IMR-90 (cell line): ENCODE data around the gene SH3BP4. TPM values are rescaled to one million over a fixed set of nuclear protein-coding genes. Genes with fewer than 3 reads are reported as not detected.

Source experiments
- ATAC-seq: fragments of 200-7000 bp; cut with Tn5 transposase; 2 replicates; pipeline ENCODE4 v1.9.1; 2020; ENCODE audit warnings: low read depth, mild to moderate bottlenecking, moderate library complexity
- BruUV-seq: library from RNA; stranded (reverse); fragments of 400-500 nt; replicated peaks from 2 replicates; lab custom pipeline; 2021; lab: Mats Ljungman, UMichigan
- CTCF ChIA-PET: fragments of 300-600 bp; formaldehyde crosslinking; extraction: SDS; loops from one replicate; lab custom pipeline; 2021; ENCODE audit warnings: antibody characterized with exemption; lab: Yijun Ruan, JAX
- POLR2A ChIA-PET: fragments of 300-600 bp; sonication (Branson Sonifier 250); formaldehyde crosslinking; loops from one replicate; lab custom pipeline; 2022; ENCODE audit warnings: antibody characterized with exemption; ENCODE audit not compliant: unreplicated experiment; lab: Charles Lee
- DNase-seq: peaks from one replicate; pipeline ENCODE4 v3.0.0; 2013
- H2AFZ ChIP-seq: replicated peaks from 2 replicates; pipeline ENCODE3; 2013; ENCODE audit warnings: low read length, mild to moderate bottlenecking; ENCODE audit not compliant: poor library complexity
- H2AK5ac ChIP-seq: 2 replicates; pipeline ENCODE4 v1.6.1; 2013; ENCODE audit warnings: low read depth, low read length, inconsistent platforms
- H2AK9ac ChIP-seq: replicated peaks from 2 replicates; pipeline ENCODE3; 2013; ENCODE audit warnings: mild to moderate bottlenecking, low read depth, low read length, moderate library complexity; ENCODE audit not compliant: poor library complexity
- H2BK120ac ChIP-seq: 2 replicates; pipeline ENCODE4 v1.6.1; 2013; ENCODE audit warnings: low read depth, low read length, inconsistent platforms
- H2BK15ac ChIP-seq: 3 replicates; pipeline ENCODE4 v1.6.1; 2013; ENCODE audit warnings: low read depth, low read length, inconsistent platforms
- H2BK20ac ChIP-seq: 2 replicates; pipeline ENCODE4 v1.6.1; 2013; ENCODE audit warnings: low read depth, mild to moderate bottlenecking, inconsistent platforms, low read length, moderate library complexity
- H2BK5ac ChIP-seq: 2 replicates; pipeline ENCODE4 v1.6.1; 2013; ENCODE audit warnings: mild to moderate bottlenecking, low read depth, low read length, inconsistent platforms; ENCODE audit not compliant: poor library complexity, severe bottlenecking
- H3K14ac ChIP-seq: replicated peaks from 2 replicates; pipeline ENCODE4 v1.6.1; 2013; ENCODE audit warnings: low read depth, low read length, inconsistent platforms
- H3K18ac ChIP-seq: 2 replicates; pipeline ENCODE4 v1.6.1; 2013; ENCODE audit warnings: low read depth, low read length, control low read depth
- H3K23ac ChIP-seq: 2 replicates; pipeline ENCODE4 v1.6.1; 2013; ENCODE audit warnings: low read depth, low read length, inconsistent platforms
- H3K27ac ChIP-seq: 2 replicates; pipeline ENCODE4 v1.5.1; 2013; ENCODE audit warnings: mild to moderate bottlenecking, control low read depth, low read length; ENCODE audit not compliant: insufficient read depth
- H3K27me3 ChIP-seq: 2 replicates; pipeline ENCODE4 v1.6.1; 2013; ENCODE audit warnings: low read length; ENCODE audit not compliant: control insufficient read depth, insufficient read depth
- H3K36me3 ChIP-seq: 2 replicates; pipeline ENCODE4 v1.6.1; 2013; ENCODE audit warnings: low read length, mixed read lengths; ENCODE audit not compliant: control insufficient read depth, insufficient read depth
- H3K4ac ChIP-seq: 2 replicates; pipeline ENCODE4 v1.6.1; 2013; ENCODE audit warnings: low read depth, low read length, inconsistent platforms
- H3K4me1 ChIP-seq: 2 replicates; pipeline ENCODE4 v1.6.1; 2013; ENCODE audit warnings: low read length, mixed read lengths; ENCODE audit not compliant: control insufficient read depth, insufficient read depth
- H3K4me2 ChIP-seq: 2 replicates; pipeline ENCODE4 v1.6.1; 2013; ENCODE audit warnings: low read depth, mild to moderate bottlenecking, control low read depth, low read length, moderate library complexity
- H3K4me3 ChIP-seq: 2 replicates; pipeline ENCODE4 v1.5.1; 2013; ENCODE audit warnings: low read depth, mild to moderate bottlenecking, control low read depth, low read length, moderate library complexity; ENCODE audit not compliant: insufficient read depth
- H3K56ac ChIP-seq: 2 replicates; pipeline ENCODE4 v1.6.1; 2013; ENCODE audit warnings: low read length, inconsistent platforms; ENCODE audit not compliant: insufficient read depth; ENCODE audit errors: extremely low read depth
- H3K79me1 ChIP-seq, 2 experiments: 2 replicates each; pipeline ENCODE4 v1.6.1; 2013; ENCODE audit warnings: low read length in 2 of 2, inconsistent platforms in 1 of 2, low read depth in 1 of 2
- H3K9ac ChIP-seq: 2 replicates; pipeline ENCODE4 v1.6.1; 2013; ENCODE audit warnings: low read depth, low read length, control low read depth
- H3K9me1 ChIP-seq: 2 replicates; pipeline ENCODE4 v1.6.1; 2013; ENCODE audit warnings: low read length, inconsistent platforms; ENCODE audit not compliant: insufficient read depth
- H3K9me3 ChIP-seq: 2 replicates; pipeline ENCODE4 v1.6.1; 2013; ENCODE audit warnings: low read length; ENCODE audit not compliant: control insufficient read depth, insufficient read depth
- H4K20me1 ChIP-seq: 2 replicates; pipeline ENCODE4 v1.6.1; 2013; ENCODE audit warnings: low read length, inconsistent platforms; ENCODE audit not compliant: insufficient read depth
- H4K5ac ChIP-seq: 2 replicates; pipeline ENCODE4 v1.6.1; 2013; ENCODE audit warnings: mild to moderate bottlenecking, low read depth, low read length, control low read depth
- H4K8ac ChIP-seq, 2 experiments: 2 replicates each; pipeline ENCODE4 v1.6.1; 2013; ENCODE audit warnings: low read depth in 2 of 2, low read length in 2 of 2, control low read depth in 1 of 2, inconsistent platforms in 1 of 2
- H4K91ac ChIP-seq: 2 replicates; pipeline ENCODE4 v1.6.1; 2013; ENCODE audit warnings: low read depth, low read length, inconsistent platforms; ENCODE audit not compliant: insufficient read depth
- BHLHE40 ChIP-seq: fragments of 150-350 bp; IDR thresholded peaks from 2 replicates; pipeline ENCODE4 v1.6.1; 2016; ENCODE audit warnings: mild to moderate bottlenecking, low read depth, low read length
- CEBPB ChIP-seq: IDR thresholded peaks from 2 replicates; pipeline ENCODE4 v1.6.1; 2012; ENCODE audit warnings: low read depth, low read length, improper control_type of control experiment
- CHD1 ChIP-seq: IDR thresholded peaks from 2 replicates; pipeline ENCODE4 v1.6.1; 2012; ENCODE audit warnings: low read depth, low read length, improper control_type of control experiment
- FOS ChIP-seq: fragments of 150-350 bp; IDR thresholded peaks from 2 replicates; pipeline ENCODE4 v1.6.1; 2016; ENCODE audit warnings: low read depth, low read length
- MAFK ChIP-seq: IDR thresholded peaks from 2 replicates; pipeline ENCODE4 v1.6.1; 2012; ENCODE audit warnings: low read depth, low read length, improper control_type of control experiment
- MAZ ChIP-seq: IDR thresholded peaks from 2 replicates; pipeline ENCODE4 v1.6.1; 2012; ENCODE audit warnings: low read depth, mild to moderate bottlenecking, low read length, improper control_type of control experiment, moderate library complexity, borderline replicate concordance
- MXI1 ChIP-seq: IDR thresholded peaks from 2 replicates; pipeline ENCODE4 v1.6.1; 2012; ENCODE audit warnings: low read depth, mild to moderate bottlenecking, low read length, moderate library complexity, borderline replicate concordance
- NFE2L2 ChIP-seq: fragments of 150-350 bp; IDR thresholded peaks from 2 replicates; pipeline ENCODE4 v1.6.1; 2016; ENCODE audit warnings: low read depth, mild to moderate bottlenecking, low read length
- POLR2A ChIP-seq: IDR thresholded peaks from 2 replicates; pipeline ENCODE4 v1.6.1; 2012; ENCODE audit warnings: mild to moderate bottlenecking, low read depth, low read length
- RAD21 ChIP-seq: IDR thresholded peaks from 2 replicates; pipeline ENCODE4 v1.6.1; 2012; ENCODE audit warnings: low read length, improper control_type of control experiment
- RCOR1 ChIP-seq: IDR thresholded peaks from 2 replicates; pipeline ENCODE4 v1.6.1; 2012; ENCODE audit warnings: mild to moderate bottlenecking, low read length, improper control_type of control experiment; ENCODE audit not compliant: insufficient replicate concordance
- RFX5 ChIP-seq: IDR thresholded peaks from 2 replicates; pipeline ENCODE4 v1.8.0; 2012; ENCODE audit warnings: low read depth, mild to moderate bottlenecking, low read length, moderate library complexity
- SMC3 ChIP-seq: fragments of 150-350 bp; IDR thresholded peaks from 2 replicates; pipeline ENCODE4 v1.6.1; 2016; ENCODE audit warnings: low read depth, mild to moderate bottlenecking, antibody characterized with exemption, low read length, moderate library complexity
- WGBS, 2 experiments: methylation state at CpG; one replicate each; pipeline versions ENCODE4 v1.1.5 to v1.1.7; 2013; ENCODE audit warnings: missing lambda C conversion rate in 2 of 2; ENCODE audit not compliant: insufficient read length in 1 of 2; ENCODE audit errors: extremely low coverage in 2 of 2; 5-methylcytosine and 5-hydroxymethylcytosine counted together
- dilution Hi-C: fragments of 300-500 bp; cut with HindIII; formaldehyde crosslinking; loops from one replicate; pipeline ENCODE4 v1.14.3; 2018; ENCODE audit warnings: low sequenced_read_pairs; ENCODE audit not compliant: unreplicated experiment
- in situ Hi-C: fragments of 300-500 bp; cut with MboI; formaldehyde crosslinking; loops from 3 replicates; pipeline ENCODE4 v1.14.3; 2019; ENCODE audit warnings: low sequenced_read_pairs, inconsistent platforms, mixed read lengths
- intact Hi-C: fragments of 100-400 bp; cut with micrococcal nuclease; formaldehyde crosslinking; loops from 2 replicates; pipeline ENCODE4 v1.10.0; 2022
- polyA plus RNA-seq, 3 experiments: library from polyadenylated mRNA; depleted of rRNA; stranded (reverse); fragments of >200 nt; gene quantifications; 2 replicates each; pipeline ENCODE4 v1.2.3, GENCODE V29; 2012; ENCODE audit warnings: low replicate concordance in 1 of 3
- total RNA-seq: library from RNA; depleted of rRNA; stranded (reverse); fragments of >200 nt; gene quantifications from 2 replicates; pipeline ENCODE4 v1.2.3, GENCODE V29; 2012
- TF ChIP-seq, protein P1 (sequence below): conservative IDR thresholded peaks from 2 replicates; pipeline ENCODE4 v1.5.1; 2012; ENCODE audit warnings: mild to moderate bottlenecking, low read depth, low read length, improper control_type of control experiment
- TF ChIP-seq, protein P2 (sequence below): fragments of 150-350 bp; IDR thresholded peaks from 2 replicates; pipeline ENCODE4 v1.6.1; 2016; ENCODE audit warnings: low read depth, mild to moderate bottlenecking, low read length, moderate library complexity, borderline replicate concordance
- TF ChIP-seq, protein P3 (sequence below): fragments of 150-350 bp; IDR thresholded peaks from 2 replicates; pipeline ENCODE4 v1.6.1; 2017; ENCODE audit warnings: mild to moderate bottlenecking, antibody characterized with exemption, low read length, low read depth

Gene SH3BP4
- total and polyA plus RNA-seq, 2 of the 4 experiments (the other 2 are of a cell fraction) = 104 to 122 TPM

DNA sequence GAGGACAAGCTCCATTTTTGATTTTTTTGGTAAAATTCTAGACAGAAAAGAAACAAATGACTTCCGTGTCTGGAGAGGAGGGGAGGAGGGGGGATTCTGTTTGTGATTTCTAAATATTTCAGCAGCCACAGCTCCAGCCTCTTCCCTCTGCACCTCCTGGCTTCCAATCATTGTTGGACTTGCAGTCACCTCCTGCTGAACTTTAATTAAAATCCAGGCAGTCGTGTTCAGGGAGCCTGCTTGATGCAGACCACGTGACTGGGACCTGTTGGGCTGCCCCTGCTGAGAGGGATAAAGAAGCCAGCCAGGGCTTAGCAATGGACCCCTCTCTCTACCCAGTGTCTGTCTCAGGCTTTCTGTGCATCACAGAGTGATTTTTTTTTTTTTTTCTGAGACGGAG is 115.1 kb downstream of the SH3BP4 start:
- Histone ChIP-seq H2BK15ac (no peak overlapping the region), H3K23ac (no peak overlapping the region), H3K27me3 (0 out of 2 replicates have a peak, but pooled peaks cover 2% of the 10 kb centered on the region), H3K9ac (no peak overlapping the region), H3K4me1 (no peaks in the 10 kb centered on the region; the same call in 1 of the 2 replicates), H3K18ac (no peak overlapping the region), H2AK5ac (no peak overlapping the region), H3K79me1 (no peaks in the 10 kb centered on the region), H3K27ac (no peak overlapping the region), H3K14ac (no peak overlapping the region), H3K56ac (no peak overlapping the region), H2BK120ac (no peak overlapping the region), H3K9me3 (no peaks in the 10 kb centered on the region), H4K91ac (no peak overlapping the region), H3K9me1 (no peaks in the 10 kb centered on the region), H3K4me3 (no peak overlapping the region), H3K4ac (peak overlapping the region; percentile 45; the same call in 1 of the 2 replicates), H2BK5ac (no peak overlapping the region), H2BK20ac (no peak overlapping the region), H4K5ac (no peak overlapping the region), H3K36me3 (no peaks in the 10 kb centered on the region), H3K4me2 (no peak overlapping the region), H2AFZ (peak overlapping the region; percentile 9), H4K20me1 (no peaks in the 10 kb centered on the region), H4K8ac (0 out of 4 replicates have a peak overlapping the region, but pooled peaks of 1 of the 2 experiments have one; percentile 3), H2AK9ac (no peak overlapping the region)
- dilution Hi-C loops (no loop called here), in situ Hi-C loops (no loop called here), intact Hi-C loops (no loop called here)
- CTCF ChIA-PET = no interaction called here
- no peak for DNase-seq
- ATAC-seq = no peak
- no CpG with 5 or more reads among the region's 4 CpGs for WGBS, 2 experiments
- BruUV-seq = no TSS peak
- POLR2A ChIA-PET = interaction anchor here (0.6 kb wide), 1 partner anchor 378 kb away, joined by 7 read pairs; no protein-coding TSS in a partner anchor
- no peak for TF ChIP-seq MXI1
- no peak for TF ChIP-seq CEBPB
- TF ChIP-seq CHD1 = no peak
- TF ChIP-seq NFE2L2 = no peak
- no peak for TF ChIP-seq POLR2A
- no peak for TF ChIP-seq MAZ
- no peak for TF ChIP-seq RFX5
- TF ChIP-seq, protein P1, sequence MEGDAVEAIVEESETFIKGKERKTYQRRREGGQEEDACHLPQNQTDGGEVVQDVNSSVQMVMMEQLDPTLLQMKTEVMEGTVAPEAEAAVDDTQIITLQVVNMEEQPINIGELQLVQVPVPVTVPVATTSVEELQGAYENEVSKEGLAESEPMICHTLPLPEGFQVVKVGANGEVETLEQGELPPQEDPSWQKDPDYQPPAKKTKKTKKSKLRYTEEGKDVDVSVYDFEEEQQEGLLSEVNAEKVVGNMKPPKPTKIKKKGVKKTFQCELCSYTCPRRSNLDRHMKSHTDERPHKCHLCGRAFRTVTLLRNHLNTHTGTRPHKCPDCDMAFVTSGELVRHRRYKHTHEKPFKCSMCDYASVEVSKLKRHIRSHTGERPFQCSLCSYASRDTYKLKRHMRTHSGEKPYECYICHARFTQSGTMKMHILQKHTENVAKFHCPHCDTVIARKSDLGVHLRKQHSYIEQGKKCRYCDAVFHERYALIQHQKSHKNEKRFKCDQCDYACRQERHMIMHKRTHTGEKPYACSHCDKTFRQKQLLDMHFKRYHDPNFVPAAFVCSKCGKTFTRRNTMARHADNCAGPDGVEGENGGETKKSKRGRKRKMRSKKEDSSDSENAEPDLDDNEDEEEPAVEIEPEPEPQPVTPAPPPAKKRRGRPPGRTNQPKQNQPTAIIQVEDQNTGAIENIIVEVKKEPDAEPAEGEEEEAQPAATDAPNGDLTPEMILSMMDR = no peak
- no peak for TF ChIP-seq RCOR1
- TF ChIP-seq RAD21 = no peak
- no peak for TF ChIP-seq MAFK
- TF ChIP-seq, protein P2, sequence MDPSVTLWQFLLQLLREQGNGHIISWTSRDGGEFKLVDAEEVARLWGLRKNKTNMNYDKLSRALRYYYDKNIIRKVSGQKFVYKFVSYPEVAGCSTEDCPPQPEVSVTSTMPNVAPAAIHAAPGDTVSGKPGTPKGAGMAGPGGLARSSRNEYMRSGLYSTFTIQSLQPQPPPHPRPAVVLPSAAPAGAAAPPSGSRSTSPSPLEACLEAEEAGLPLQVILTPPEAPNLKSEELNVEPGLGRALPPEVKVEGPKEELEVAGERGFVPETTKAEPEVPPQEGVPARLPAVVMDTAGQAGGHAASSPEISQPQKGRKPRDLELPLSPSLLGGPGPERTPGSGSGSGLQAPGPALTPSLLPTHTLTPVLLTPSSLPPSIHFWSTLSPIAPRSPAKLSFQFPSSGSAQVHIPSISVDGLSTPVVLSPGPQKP = no peak
- TF ChIP-seq SMC3 = no peak
- TF ChIP-seq BHLHE40 = no peak
- no peak for TF ChIP-seq FOS
- TF ChIP-seq, protein P3, sequence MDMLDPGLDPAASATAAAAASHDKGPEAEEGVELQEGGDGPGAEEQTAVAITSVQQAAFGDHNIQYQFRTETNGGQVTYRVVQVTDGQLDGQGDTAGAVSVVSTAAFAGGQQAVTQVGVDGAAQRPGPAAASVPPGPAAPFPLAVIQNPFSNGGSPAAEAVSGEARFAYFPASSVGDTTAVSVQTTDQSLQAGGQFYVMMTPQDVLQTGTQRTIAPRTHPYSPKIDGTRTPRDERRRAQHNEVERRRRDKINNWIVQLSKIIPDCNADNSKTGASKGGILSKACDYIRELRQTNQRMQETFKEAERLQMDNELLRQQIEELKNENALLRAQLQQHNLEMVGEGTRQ = no peak
